NCI-H2196 (cell line): Measurements from ENCODE around the gene IL17D.
A peak's percentile ranks its signal among the peaks of the same experiment; 100 is the strongest.

ENCODE experiments used
- DNase-seq: peaks from one replicate; lab custom pipeline; 2025; ENCODE audit not compliant: unreplicated experiment; lab: John Stamatoyannopoulos, UW

IL17D gene

GRCh38 chr13:20689291-20689690, 14.2 kb upstream of the IL17D start:
- no peak for DNase-seq

GRCh38 chr13:20691616-20692015, 11.9 kb upstream of the IL17D start:
- no peak for DNase-seq

- no peak for DNase-seq
Measured at GRCh38 chr13:20696073-20696472, 7.4 kb upstream of the IL17D start.

GRCh38 chr13:20699715-20700114, 3.8 kb upstream of the IL17D start:
- DNase-seq, result no peak

- DNase-seq, result no peak
Measured at GRCh38 chr13:20700288-20700687, 3.2 kb upstream of the IL17D start.

DNA sequence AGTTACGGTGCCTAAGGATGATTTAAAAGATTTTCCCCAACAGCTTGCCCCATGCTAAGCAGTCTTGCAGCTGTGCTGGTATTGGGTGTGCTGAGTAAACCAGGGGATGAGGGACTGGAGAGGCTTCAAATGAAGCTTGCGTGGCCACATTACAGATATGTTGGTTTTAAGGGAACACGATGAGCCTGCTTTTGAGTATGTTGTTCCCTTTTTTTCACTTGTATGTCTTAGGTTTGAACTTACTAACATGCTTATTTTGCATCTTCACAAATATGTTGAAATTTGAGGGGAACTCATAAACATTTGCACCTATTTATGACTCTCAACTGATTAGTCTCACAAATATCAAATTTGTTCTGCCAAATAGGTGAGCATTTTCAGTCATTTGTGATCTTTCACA, 2.0 kb upstream of the IL17D start:
- no peak for DNase-seq

DNA sequence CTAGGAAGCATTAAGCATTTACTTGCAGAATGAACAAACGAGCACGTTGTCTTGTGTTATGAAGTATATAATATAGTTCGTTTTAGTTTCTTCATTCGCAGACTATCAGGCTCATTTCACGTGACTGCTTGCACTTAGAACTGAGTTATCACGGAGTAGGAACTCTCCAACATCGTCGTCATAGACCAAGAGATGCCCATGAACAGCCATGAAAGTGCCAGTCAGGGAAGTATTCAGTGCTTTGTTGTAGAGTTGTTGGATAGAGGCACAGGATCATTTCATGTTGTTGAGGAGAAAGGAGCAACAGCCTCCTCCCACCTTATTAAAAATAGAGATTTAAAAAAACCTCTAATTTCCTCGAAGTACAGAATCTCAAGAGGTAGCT, 977 bp upstream of the IL17D start:
- no peak for DNase-seq

DNA sequence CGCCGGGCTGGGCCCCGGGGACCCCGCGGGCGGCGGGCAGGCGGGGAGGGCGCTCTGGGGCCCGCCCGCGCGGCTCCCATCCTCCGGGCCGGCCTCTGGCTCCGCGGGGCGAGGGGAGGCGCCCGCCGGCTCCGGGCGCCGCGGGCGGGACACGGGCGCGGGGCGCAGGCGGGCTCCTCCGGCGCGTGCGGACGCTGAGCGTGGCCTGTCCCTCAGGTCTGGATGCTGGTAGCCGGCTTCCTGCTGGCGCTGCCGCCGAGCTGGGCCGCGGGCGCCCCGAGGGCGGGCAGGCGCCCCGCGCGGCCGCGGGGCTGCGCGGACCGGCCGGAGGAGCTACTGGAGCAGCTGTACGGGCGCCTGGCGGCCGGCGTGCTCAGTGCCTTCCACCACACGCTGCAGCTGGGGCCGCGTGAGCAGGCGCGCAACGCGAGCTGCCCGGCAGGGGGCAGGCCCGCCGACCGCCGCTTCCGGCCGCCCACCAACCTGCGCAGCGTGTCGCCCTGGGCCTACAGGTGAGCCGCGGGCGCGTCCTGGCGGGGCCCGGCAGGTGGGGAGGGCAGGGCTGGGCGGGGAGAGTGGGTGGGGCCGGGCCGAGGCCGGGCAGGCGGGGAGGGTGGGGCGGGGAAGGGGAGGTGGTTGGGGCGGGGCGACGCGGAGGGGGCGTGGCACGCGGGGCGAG, 420 bp downstream of the IL17D start:
- peak; percentile 69 for DNase-seq

GRCh38 chr13:20704459-20705069, 1.1 kb downstream of the IL17D start:
- DNase-seq, result no peak

DNA sequence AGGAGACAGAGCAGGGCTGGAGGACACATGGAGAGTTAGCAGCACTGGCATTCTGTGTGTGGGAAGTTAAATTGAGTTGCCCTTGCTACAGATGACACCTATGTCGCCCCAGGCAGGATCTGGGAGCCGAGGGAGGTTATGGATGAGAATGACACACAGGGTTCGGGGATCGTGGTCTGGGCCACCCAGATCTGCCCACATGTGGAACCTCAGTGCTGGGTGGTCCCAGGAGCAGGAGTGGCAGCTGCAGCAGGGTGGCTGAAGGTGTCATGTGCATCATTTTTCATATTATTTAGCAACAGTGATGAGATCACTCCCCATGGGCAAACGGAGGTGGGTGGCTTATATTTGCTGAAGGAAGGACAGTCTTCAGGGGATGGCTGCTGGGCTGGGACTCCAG, 3.2 kb downstream of the IL17D start:
- no peak for DNase-seq

DNA sequence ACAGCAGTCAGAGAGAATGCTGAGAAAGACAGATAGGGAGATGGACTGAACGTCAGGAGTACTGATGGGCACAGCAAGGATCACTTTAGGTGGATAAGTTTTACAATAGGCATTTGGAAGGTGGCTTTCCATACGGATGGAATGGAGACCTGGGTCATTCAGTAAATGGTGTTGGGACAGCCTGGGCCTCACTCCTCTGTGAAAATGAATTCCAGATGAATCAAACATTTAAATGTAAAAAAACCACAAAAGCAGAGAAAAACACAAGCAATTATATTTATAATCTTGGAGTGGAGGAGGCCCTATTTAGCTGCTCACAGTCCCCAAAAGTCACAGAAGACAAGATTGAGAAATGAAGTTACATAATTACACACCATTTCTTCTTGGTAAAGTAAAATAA, 4.7 kb downstream of the IL17D start:
- DNase-seq, result no peak

- no peak for DNase-seq
Measured at GRCh38 chr13:20709369-20709768, 5.9 kb downstream of the IL17D start.

DNA sequence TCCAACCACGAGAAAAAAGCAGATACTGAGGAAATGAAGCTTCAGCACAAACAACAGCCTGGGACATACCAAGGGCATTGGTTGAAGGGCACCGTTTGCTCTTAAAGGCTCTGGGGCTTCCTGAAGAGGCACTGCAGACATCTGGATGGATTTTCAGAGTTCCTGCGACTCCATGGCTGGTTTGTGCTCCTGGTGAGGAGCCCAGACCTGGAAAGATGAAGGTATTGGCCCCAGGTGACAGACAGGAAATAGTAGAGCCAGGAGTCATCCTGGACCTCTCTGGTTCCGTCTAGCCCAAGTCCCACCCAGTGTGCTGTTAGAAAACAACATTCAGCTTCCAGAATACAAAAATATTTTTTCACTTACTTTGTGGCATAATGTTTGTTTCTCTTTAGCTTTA, 6.3 kb downstream of the IL17D start:
- no peak for DNase-seq

- DNase-seq, result no peak
Measured at GRCh38 chr13:20711301-20712044, 8.0 kb downstream of the IL17D start.

DNA sequence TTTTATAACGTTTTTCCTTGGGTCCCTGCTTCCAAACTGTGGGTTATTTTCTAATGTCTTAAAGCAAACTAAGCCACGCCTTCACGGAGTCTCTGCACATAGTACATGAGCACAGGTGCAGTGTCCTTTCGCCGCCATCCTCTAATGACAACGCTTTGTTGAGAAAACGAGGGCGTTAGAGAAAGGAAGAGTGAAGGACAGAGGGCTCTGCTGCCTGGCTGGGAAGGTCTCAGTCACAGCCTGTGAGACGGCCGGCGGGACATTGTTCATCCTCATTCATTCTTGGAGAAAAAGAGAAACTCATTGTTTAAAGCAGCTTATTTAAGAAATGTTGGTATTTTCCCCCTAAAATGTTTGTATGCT, 9.5 kb downstream of the IL17D start:
- DNase-seq, result no peak

DNA sequence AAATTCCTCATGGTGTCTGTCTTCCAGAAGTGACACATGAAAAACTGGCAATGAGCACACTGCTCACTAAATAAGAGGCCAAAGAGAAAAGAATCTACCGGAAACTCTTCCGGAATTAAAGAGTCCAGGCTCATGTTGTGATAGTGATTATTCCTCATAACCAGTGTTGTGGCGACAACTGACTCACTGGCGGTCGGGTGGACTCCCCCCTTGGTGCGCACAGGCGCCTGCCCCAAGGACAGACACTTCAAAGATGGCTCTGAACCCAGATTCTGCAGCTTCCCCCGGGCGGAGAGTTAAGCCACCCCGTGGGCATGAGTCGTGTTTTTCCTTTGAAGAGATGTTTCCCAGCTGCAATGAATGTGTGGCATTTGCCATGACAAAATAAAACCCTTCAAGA, 10.3 kb downstream of the IL17D start:
- DNase-seq, result no peak

- DNase-seq, result no peak
Measured at GRCh38 chr13:20714161-20714560, 10.7 kb downstream of the IL17D start.

- no peak for DNase-seq
Measured at GRCh38 chr13:20714563-20715329, 11.2 kb downstream of the IL17D start.

GRCh38 chr13:20715330-20715712, 11.8 kb downstream of the IL17D start:
- no peak for DNase-seq

- no peak for DNase-seq
Measured at GRCh38 chr13:20716951-20717350, 13.5 kb downstream of the IL17D start.

GRCh38 chr13:20717581-20718542, 14.4 kb downstream of the IL17D start:
- no peak for DNase-seq
